Suprapubic skin (tissue), 4 donors: ENCODE results near the gene IQCH. TPM values are rescaled to one million over a fixed set of nuclear protein-coding genes. Genes with fewer than 3 reads are reported as not detected.
"Not testable (repeated sequence)": the region's sequence is repeated elsewhere in the genome, so short reads cannot be mapped to it uniquely, and the experiment has no call there.

Source experiments
- DNase-seq, 2 donors: peaks; one replicate each; pipeline ENCODE4 v3.0.0-alpha.2; 2019; ENCODE audit warnings: low spot score in 2 of 2
- H3K27ac ChIP-seq: fragments of 200-600 bp; sonication (generic); one replicate; pipeline ENCODE4 v1.5.1; 2019
- H3K27me3 ChIP-seq: fragments of 200-600 bp; sonication (generic); one replicate; pipeline ENCODE4 v1.5.1; 2019
- H3K36me3 ChIP-seq: fragments of 200-600 bp; sonication (generic); one replicate; pipeline ENCODE4 v1.5.1; 2019
- H3K4me1 ChIP-seq: fragments of 200-600 bp; sonication (generic); one replicate; pipeline ENCODE4 v1.5.1; 2019
- H3K4me3 ChIP-seq: fragments of 200-600 bp; sonication (generic); one replicate; pipeline ENCODE4 v1.5.1; 2019; ENCODE audit warnings: mild to moderate bottlenecking
- H3K9me3 ChIP-seq: fragments of 200-600 bp; sonication (generic); one replicate; pipeline ENCODE4 v1.5.1; 2019
- EP300 ChIP-seq: sonication (generic); formaldehyde crosslinking; IDR thresholded peaks from one replicate; pipeline ENCODE4 v1.6.1; 2017; ENCODE audit warnings: antibody characterized with exemption
- POLR2A ChIP-seq, 2 donors: fragments of 450-650 bp; IDR thresholded peaks; one replicate each; pipeline ENCODE4 v1.6.1; 2017; ENCODE audit warnings: antibody characterized with exemption in 2 of 2, mild to moderate bottlenecking in 2 of 2, moderate library complexity in 2 of 2
- POLR2AphosphoS5 ChIP-seq, 3 donors: sonication (generic); formaldehyde crosslinking; IDR thresholded peaks; one replicate each; pipeline ENCODE4 v1.6.1; 2017; ENCODE audit warnings: antibody characterized with exemption in 3 of 3
- WGBS: methylation state at CpG from one replicate; pipeline ENCODE4 v1.1.5; 2018; 5-methylcytosine and 5-hydroxymethylcytosine counted together
- total RNA-seq, 4 donors: library from RNA; depleted of rRNA; stranded (reverse); fragments of >200 nt; gene quantifications; one replicate each; pipeline ENCODE4 v1.1.0, GENCODE V29; 2016
- TF ChIP-seq, protein P1 (sequence below), 2 donors: fragments of 200-600 bp in 1 of 2; fragments of 450-650 bp in 1 of 2; sonication (generic) in 1 of 2; IDR thresholded peaks; one replicate each; pipeline ENCODE4 v1.5.1; 2016 to 2019; ENCODE audit warnings: antibody characterized with exemption in 2 of 2, mild to moderate bottlenecking in 1 of 2, moderate library complexity in 1 of 2

The IQCH gene
- total RNA-seq, 4 donors from 2014 or later, result 1.4 to 3.1 (median 2.2) TPM

DNA sequence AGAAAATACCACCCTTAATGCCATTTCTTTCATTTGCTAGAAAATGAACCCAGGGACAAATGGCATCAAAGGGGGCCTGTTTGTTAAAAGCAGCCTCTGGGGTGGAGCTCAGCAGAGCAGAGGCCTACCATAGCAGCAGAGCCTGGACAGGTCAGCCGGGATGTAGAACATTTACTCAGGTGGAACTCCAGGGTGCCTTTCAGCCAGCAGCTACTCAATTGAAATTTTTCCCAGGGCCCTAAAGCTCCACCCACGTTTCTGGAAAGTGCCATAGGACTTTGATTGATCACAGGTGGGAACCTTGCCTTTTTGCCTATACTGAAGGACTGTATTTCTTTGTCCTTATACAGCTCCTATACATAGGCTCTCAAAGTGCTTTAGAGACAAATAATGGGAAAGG, 191.9 kb downstream of the IQCH start:
- no peaks in the 10 kb centered on the region for H3K36me3 ChIP-seq
- no peaks in the 10 kb centered on the region for H3K27me3 ChIP-seq
- H3K4me1 ChIP-seq, result no peaks in the 10 kb centered on the region
- H3K27ac ChIP-seq, result no peak overlapping the region
- 75% methylated on average over 2 of the region's 2 CpGs for WGBS
- DNase-seq, result no peak
- no peak overlapping the region for H3K4me3 ChIP-seq
- no peaks in the 10 kb centered on the region for H3K9me3 ChIP-seq
- TF ChIP-seq EP300, result no peak
- no peak for TF ChIP-seq POLR2A (IDR thresholded peaks at IDR 0.05)
- TF ChIP-seq, protein P1, sequence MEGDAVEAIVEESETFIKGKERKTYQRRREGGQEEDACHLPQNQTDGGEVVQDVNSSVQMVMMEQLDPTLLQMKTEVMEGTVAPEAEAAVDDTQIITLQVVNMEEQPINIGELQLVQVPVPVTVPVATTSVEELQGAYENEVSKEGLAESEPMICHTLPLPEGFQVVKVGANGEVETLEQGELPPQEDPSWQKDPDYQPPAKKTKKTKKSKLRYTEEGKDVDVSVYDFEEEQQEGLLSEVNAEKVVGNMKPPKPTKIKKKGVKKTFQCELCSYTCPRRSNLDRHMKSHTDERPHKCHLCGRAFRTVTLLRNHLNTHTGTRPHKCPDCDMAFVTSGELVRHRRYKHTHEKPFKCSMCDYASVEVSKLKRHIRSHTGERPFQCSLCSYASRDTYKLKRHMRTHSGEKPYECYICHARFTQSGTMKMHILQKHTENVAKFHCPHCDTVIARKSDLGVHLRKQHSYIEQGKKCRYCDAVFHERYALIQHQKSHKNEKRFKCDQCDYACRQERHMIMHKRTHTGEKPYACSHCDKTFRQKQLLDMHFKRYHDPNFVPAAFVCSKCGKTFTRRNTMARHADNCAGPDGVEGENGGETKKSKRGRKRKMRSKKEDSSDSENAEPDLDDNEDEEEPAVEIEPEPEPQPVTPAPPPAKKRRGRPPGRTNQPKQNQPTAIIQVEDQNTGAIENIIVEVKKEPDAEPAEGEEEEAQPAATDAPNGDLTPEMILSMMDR (IDR thresholded peaks at IDR 0.05), result no peak
- no peak for TF ChIP-seq POLR2AphosphoS5 (IDR thresholded peaks at IDR 0.05)

DNA sequence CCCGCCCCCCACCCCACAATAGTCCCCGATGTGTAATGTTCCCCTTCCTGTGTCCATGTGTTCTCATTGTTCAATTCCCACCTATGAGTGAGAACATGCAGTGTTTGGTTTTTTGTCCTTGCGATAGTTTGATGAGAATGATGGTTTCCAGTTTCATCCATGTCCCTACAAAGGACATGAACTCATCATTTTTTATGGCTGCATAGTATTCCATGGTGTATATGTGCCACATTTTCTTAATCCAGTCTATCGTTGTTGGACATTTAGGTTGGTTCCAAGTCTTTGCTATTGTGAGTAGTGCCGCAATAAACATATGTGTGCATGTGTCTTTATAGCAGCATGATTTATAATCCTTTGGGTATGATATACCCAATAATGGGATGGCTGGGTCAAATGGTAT, 193.8 kb downstream of the IQCH start:
- not testable (repeated sequence) for H3K9me3 ChIP-seq, H3K27me3 ChIP-seq, H3K36me3 ChIP-seq, DNase-seq, H3K27ac ChIP-seq, H3K4me1 ChIP-seq, H3K4me3 ChIP-seq
- 90% methylated on average over 3 of the region's 5 CpGs for WGBS

- not testable (repeated sequence) for H3K27ac ChIP-seq, H3K27me3 ChIP-seq, DNase-seq, H3K4me1 ChIP-seq, H3K9me3 ChIP-seq, H3K36me3 ChIP-seq, H3K4me3 ChIP-seq
- WGBS, result 97% methylated on average over 10 of the region's 11 CpGs
Observed at GRCh38 chr15:67453703-67454102, 199.1 kb downstream of the IQCH start.

DNA sequence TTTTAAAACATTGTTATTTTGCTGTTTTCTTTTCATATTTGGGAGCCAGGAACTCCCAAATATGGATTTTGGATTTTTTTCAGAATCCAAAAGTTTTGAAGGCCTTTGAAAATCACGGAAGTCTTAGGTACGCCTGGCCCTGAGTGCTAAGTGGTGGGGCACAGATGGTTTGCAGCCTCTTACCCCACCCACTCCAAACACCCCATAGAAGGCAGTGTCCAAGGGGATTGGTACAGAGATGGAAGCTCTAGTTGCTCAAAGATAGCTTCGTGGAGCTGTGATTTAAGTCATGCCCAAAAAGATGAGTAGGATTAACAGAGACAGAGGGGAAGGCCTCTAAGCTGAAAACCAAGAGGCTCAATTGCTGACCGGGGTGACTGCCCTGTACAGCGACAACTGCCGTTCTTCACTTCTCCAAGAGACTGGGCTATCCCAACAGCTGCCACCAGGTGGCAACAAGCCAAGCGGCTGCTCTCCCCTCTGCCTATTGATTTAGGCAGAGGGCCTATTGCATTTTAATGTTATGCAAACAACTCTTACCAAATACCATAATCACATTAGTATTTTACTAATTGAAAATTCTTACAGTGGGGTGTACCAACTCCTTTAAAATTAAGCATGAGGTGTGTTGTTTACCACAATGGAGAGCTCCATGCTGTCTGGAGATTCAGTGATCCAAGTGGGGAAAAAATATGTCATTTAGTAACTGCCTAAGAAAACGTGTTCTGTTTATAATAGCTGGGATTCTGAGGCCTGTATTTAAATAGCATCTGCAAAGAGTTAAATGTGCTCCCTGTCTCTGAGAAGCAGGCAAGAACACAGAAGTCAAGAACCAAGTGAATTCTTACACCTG, 202.3 kb downstream of the IQCH start:
- peak; percentile 85 to 90 for DNase-seq
- H3K4me3 ChIP-seq, result no peak overlapping the region
- whole genome bisulfite sequencing, result 32% methylated on average over 8 of the region's 8 CpGs
- H3K27me3 ChIP-seq, result no peaks in the 10 kb centered on the region
- TF ChIP-seq, protein P1 (IDR thresholded peaks at IDR 0.05), result peak; percentile 54 to 87
- TF ChIP-seq POLR2AphosphoS5 (IDR thresholded peaks at IDR 0.05), result no peak
- peaks cover 4% of the 10 kb centered on the region for H3K36me3 ChIP-seq
- no peak overlapping the region for H3K27ac ChIP-seq
- no peaks in the 10 kb centered on the region for H3K9me3 ChIP-seq
- peaks cover 4% of the 10 kb centered on the region for H3K4me1 ChIP-seq

- Histone ChIP-seq H3K4me3 (no peak overlapping the region), H3K4me1 (peaks cover 4% of the 10 kb centered on the region), H3K9me3 (no peaks in the 10 kb centered on the region), H3K27ac (no peak overlapping the region), H3K36me3 (peaks cover 4% of the 10 kb centered on the region), H3K27me3 (no peaks in the 10 kb centered on the region)
- no peak for DNase-seq
- WGBS, result 53% methylated on average over 5 of the region's 5 CpGs
- TF ChIP-seq, protein P1 (IDR thresholded peaks at IDR 0.05), result no peak
- no peak for TF ChIP-seq POLR2AphosphoS5 (IDR thresholded peaks at IDR 0.05)
- no peak for TF ChIP-seq EP300
- TF ChIP-seq POLR2A (IDR thresholded peaks at IDR 0.05), result no peak
Observed at GRCh38 chr15:67458331-67459029, 203.9 kb downstream of the IQCH start.

DNA sequence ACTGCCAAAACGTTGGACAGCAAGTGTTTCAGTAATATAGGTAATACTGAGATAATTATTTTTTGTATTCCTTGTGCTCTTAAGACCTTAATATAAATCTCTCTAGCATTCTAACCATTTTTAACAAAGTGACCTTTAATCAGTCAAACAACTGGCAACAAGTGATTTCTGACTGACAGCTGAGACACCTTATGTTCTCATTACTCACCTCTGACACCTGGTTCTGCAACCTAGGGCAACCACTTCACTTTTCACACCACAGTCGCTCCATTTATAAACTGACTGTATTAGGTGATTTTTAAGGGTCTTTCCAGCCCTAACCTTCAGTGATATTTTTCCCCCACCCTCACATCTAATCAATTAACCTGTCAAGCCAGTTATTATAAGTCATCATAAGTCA, 205.9 kb downstream of the IQCH start:
- Histone ChIP-seq H3K27me3 (no peaks in the 10 kb centered on the region), H3K4me3 (no peak overlapping the region), H3K27ac (no peak overlapping the region), H3K36me3 (no peaks in the 10 kb centered on the region), H3K4me1 (peaks cover 10% of the 10 kb centered on the region), H3K9me3 (no peaks in the 10 kb centered on the region)
- DNase-seq, result no peak
- WGBS, result 60% methylated on average over 2 of the region's 2 CpGs
- no peak for TF ChIP-seq POLR2AphosphoS5 (IDR thresholded peaks at IDR 0.05)
- TF ChIP-seq POLR2A (IDR thresholded peaks at IDR 0.05), result no peak
- TF ChIP-seq, protein P1 (IDR thresholded peaks at IDR 0.05), result no peak
- TF ChIP-seq EP300, result no peak
